ENCODE results near the gene HSF2.
"Not testable (repeated sequence)": the region's sequence is repeated elsewhere in the genome, so short reads cannot be mapped to it uniquely, and the experiment has no call there.

HSF2 gene

GRCh38 chr6:122400462-122401089, 1.1 kb downstream of the HSF2 start:
- DNase-seq = no peak

- DNase-seq = no peak
Measured at GRCh38 chr6:122401104-122401503, 1.7 kb downstream of the HSF2 start.

DNA sequence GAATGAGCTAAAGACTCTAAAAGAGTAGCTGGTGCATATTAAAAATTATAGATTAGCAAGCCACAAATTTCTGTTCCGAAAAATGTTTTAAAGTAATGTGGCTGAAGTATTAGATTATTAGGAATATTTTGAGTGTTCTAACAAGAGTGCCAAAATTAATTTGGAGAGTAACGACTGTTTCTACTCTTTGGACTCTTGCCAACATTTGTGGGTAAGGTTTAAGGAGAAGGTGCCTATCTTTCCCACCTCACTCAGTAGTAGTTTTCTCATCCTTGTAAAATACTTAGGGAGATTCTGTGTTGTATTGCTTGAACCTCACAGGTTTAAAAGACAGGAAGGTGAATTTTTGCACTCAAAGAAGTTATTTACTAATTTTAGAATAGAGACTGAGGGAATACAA, 5.0 kb downstream of the HSF2 start:
- DNase-seq = no peak

- no peak for DNase-seq
Measured at GRCh38 chr6:122405417-122405816, 6.0 kb downstream of the HSF2 start.

- no peak for DNase-seq
Measured at GRCh38 chr6:122406187-122406586, 6.7 kb downstream of the HSF2 start.

GRCh38 chr6:122407712-122408111, 8.3 kb downstream of the HSF2 start:
- no peak for DNase-seq

GRCh38 chr6:122408240-122408639, 8.8 kb downstream of the HSF2 start:
- no peak for DNase-seq

GRCh38 chr6:122408702-122409458, 9.4 kb downstream of the HSF2 start:
- DNase-seq = no peak

DNA sequence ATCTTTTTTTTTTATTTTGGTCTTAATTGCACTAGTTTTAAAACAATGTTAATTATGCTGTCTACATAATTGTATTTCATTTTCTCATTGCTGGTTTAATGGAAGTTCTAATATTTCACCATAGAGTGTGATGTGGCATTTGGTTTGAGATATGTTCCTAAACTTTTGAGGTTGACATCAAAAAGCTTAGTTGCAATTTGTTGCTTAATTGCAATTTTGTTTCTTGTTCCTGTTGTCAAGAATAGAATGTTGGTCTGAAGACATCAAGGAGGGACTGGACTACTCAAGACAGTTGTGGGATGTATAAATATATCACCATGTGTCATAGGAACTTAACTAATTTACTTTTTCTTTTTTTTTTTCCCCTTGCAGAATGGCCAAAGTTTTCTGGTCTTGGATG, 12.5 kb downstream of the HSF2 start:
- DNase-seq = no peak

DNA sequence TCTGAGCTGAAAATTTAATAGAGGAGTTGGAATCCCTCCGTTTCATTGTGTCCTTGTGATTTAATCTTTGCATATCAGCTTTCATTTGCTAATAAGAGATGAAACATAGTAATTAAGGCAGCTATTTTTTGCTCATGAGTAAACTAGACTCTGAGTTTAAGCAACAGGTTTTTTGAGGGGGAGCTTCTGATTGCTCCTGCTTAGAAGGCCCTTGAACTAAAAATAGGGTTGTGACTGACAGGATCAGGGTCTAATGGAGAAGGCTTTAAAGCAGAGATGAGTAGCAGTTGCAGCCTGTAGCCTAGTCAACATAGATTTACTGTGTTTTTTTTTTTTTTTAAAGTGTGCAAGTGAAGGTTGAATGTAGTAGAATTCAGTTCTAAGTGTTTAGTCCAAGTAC, 17.4 kb downstream of the HSF2 start:
- no peak for DNase-seq

DNA sequence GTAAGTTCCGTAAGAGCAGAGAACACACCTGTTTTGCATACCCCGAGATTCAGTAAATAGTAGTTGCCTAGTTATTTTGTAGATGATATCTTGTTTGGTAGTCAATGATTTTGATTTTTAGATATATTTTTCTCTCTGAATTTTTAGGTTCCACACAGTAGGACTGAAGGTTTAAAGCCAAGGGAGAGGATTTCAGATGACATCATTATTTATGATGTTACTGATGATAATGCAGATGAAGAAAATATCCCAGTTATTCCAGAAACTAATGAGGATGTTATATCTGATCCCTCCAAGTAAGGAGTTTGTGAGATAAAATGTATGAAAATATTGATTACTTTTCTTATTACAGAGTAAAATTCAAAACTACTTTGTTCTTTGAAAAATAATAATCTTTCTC, 22.6 kb downstream of the HSF2 start:
- no peak for DNase-seq

DNA sequence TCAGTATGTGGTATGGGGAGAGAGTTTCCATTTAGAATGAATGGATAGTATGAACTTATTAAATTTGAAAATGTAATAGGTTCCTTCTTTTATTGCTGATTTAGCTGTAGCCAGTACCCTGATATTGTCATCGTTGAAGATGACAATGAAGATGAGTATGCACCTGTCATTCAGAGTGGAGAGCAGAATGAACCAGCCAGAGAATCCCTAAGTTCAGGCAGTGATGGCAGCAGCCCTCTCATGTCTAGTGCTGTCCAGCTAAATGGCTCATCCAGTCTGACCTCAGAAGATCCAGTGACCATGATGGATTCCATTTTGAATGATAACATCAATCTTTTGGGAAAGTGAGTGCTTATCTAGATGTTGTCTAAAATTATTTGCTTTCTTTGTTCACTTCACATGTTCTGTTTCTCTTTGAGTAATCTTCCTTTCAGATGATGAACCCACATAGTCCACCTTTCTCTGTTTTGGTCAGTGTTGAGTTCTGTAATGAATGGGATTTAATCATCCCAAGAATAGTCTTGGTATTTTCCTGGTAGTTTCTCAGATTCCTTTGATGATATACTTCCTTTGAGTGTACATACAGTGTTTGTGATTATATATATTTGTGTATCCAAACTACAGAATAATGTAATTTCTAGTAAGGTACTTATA, 23.3 kb downstream of the HSF2 start:
- no peak for DNase-seq

GRCh38 chr6:122423734-122424133, 24.3 kb downstream of the HSF2 start:
- no peak for DNase-seq

DNA sequence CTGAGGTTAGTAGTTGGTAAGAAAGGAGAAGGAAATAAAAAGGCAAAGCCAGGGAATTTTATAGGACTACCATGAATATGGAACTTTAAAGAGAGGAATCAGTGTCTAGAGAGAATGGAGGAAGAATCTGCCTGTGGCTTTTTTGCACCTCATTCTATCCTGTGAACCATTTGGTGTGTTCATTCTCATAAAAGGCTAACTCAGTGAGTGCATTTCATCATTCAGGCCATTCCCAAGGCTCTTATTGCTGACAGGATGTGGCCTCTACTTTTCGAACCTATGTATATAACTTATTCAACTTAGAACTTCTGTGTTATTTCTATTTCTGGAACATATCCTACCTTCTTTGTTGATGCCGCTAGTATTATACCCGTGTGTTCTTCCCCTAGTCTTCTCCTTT, 27.1 kb downstream of the HSF2 start:
- no peak for DNase-seq

DNA sequence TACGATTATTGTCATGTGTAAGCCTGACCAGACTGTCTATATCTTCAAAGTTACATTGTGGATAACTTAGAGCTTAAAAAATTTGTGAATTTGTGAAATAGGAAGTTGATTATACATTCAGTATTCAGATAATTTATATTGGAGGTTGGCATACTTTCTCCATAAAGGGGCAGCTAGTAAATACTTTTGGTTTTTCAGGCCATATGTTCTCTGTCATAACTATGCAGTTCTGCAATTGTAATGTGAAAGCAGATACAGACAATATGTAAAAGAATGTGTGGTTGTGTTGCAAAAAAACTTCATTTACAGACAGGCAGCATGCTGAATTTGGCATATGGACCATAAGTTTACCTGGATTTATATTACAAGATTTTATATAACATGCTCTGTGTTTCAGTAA, 29.3 kb downstream of the HSF2 start:
- no peak for DNase-seq

GRCh38 chr6:122429323-122429722, 29.9 kb downstream of the HSF2 start:
- no peak for DNase-seq

GRCh38 chr6:122431780-122432179, 32.3 kb downstream of the HSF2 start:
- DNase-seq = no peak

- no peak for DNase-seq
Measured at GRCh38 chr6:122432816-122433215, 33.4 kb downstream of the HSF2 start.

- no peak for DNase-seq
Measured at GRCh38 chr6:122438975-122439374, 39.5 kb downstream of the HSF2 start.

- DNase-seq = no peak
Measured at GRCh38 chr6:122445274-122445673, 45.8 kb downstream of the HSF2 start.

- no peak for DNase-seq
Measured at GRCh38 chr6:122449069-122449468, 49.6 kb downstream of the HSF2 start.

GRCh38 chr6:122452509-122452908, 53.1 kb downstream of the HSF2 start:
- DNase-seq = no peak

GRCh38 chr6:122454673-122455072, 55.2 kb downstream of the HSF2 start:
- DNase-seq = no peak

DNA sequence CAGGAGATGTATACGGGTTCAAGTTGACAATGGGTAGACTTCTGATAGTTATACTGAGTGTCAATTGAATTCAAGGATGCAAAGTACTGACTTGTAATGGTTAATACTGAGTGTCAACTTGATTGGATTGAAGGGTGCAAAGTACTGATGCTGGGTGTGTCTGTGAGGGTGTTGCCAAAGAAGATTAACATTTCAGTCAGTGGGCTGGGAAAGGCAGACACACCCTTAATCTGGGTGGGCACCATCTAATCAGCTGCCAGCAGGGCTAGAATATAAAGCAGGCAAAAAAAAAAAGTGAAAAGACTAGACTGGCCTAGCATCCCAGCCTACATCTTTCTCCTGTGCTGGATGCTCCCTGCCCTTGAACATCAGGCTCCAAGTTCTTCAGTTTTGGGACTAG, 55.7 kb downstream of the HSF2 start:
- not testable (repeated sequence) for DNase-seq

Data from GDM1 (cell line).